HFFc6 (cell line): Measurements from ENCODE around the gene GIGYF2. TPM values are rescaled to one million over a fixed set of nuclear protein-coding genes. Genes with fewer than 3 reads are reported as not detected.

Experiments used
- DNase-seq: peaks from one replicate; pipeline ENCODE4 v3.0.0-alpha.2; 2018
- H3K27ac Mint-ChIP-seq: 2 replicates; pipeline ENCODE4 v1.8.0; 2020; ENCODE audit warnings: mild to moderate bottlenecking, mixed read lengths
- H3K27me3 Mint-ChIP-seq: 2 replicates; pipeline ENCODE4 v1.8.0; 2021; ENCODE audit warnings: mild to moderate bottlenecking, moderate library complexity, mixed read lengths; ENCODE audit not compliant: insufficient read depth
- H3K36me3 Mint-ChIP-seq: 2 replicates; pipeline ENCODE4 v1.8.0; 2021; ENCODE audit warnings: low read depth, mixed read lengths
- H3K4me1 Mint-ChIP-seq: 2 replicates; pipeline ENCODE4 v1.8.0; 2020; ENCODE audit warnings: low read depth, mixed read lengths
- H3K4me3 Mint-ChIP-seq: 2 replicates; pipeline ENCODE4 v1.8.0; 2020; ENCODE audit warnings: mild to moderate bottlenecking, moderate library complexity, mixed read lengths
- H3K9me3 Mint-ChIP-seq: 2 replicates; pipeline ENCODE4 v1.8.0; 2020; ENCODE audit warnings: mild to moderate bottlenecking, mixed read lengths
- total RNA-seq, 6 experiments: library from RNA; stranded (reverse); fragmentation: NEBNext Ultra II Directional; extraction: Animal tissue kit (Norgen Biotek cat#: 25700); gene quantifications; 2 replicates in 1 of 6; 3 replicates in 5 of 6; pipeline ENCODE4 v1.2.3, GENCODE V29; 2021
- TF ChIP-seq, protein P1 (sequence below): fragments of 200-600 bp; sonication (generic); IDR thresholded peaks from 2 replicates; pipeline ENCODE4 v1.5.0; 2021; ENCODE audit warnings: antibody characterized with exemption, mild to moderate bottlenecking

GIGYF2 gene
- total RNA-seq, 6 experiments from 2014 or later, result 36.9 to 44.6 (median 42.3) TPM

DNA sequence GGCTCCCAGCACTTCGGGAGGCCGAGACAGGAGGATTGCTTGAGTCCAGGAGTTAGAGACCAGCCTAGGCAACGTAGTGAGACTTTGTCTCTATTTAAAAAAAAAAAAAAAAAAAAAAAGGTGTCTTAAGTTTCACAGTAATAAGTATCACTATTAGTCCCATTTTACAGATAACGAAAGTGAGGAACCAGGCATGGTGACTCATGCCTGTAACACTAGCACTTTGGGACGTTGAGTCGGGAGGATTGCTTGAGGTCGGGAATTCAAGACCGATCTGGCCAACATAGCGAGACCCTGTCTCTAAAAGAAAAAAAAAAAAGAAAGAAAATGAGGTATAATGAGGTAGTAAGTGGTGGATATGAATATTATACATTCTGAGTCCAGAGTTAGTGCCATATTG lies 76.7 kb downstream of the GIGYF2 start:
- H3K9me3 Mint-ChIP-seq, result no peaks in the 10 kb centered on the region
- no peaks in the 10 kb centered on the region for H3K27me3 Mint-ChIP-seq
- TF ChIP-seq, protein P1, sequence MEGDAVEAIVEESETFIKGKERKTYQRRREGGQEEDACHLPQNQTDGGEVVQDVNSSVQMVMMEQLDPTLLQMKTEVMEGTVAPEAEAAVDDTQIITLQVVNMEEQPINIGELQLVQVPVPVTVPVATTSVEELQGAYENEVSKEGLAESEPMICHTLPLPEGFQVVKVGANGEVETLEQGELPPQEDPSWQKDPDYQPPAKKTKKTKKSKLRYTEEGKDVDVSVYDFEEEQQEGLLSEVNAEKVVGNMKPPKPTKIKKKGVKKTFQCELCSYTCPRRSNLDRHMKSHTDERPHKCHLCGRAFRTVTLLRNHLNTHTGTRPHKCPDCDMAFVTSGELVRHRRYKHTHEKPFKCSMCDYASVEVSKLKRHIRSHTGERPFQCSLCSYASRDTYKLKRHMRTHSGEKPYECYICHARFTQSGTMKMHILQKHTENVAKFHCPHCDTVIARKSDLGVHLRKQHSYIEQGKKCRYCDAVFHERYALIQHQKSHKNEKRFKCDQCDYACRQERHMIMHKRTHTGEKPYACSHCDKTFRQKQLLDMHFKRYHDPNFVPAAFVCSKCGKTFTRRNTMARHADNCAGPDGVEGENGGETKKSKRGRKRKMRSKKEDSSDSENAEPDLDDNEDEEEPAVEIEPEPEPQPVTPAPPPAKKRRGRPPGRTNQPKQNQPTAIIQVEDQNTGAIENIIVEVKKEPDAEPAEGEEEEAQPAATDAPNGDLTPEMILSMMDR, result no peak
- no peak overlapping the region for H3K27ac Mint-ChIP-seq
- peaks cover 15% of the 10 kb centered on the region for H3K4me1 Mint-ChIP-seq
- no peak for DNase-seq
- H3K4me3 Mint-ChIP-seq, result no peak overlapping the region
- peaks cover 22% of the 10 kb centered on the region for H3K36me3 Mint-ChIP-seq

DNA sequence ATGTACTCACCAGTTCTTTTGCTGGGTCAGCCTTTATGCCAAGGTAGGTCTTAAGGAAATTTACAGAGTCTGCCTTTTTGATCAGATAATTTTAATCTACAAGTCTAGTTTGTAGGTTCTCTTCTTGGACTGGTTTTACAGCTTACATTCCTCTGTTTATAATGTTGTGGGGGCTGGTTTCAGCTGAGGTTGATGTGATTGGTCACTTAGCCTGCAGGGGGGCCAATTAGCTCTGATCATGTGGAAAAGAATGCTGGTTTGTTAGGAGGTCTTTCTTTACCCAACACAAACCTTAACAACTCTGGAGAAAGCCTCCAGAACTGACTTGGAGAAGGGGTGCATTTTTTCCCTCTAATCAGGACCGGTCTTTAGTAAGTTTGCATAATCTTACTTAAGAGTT lies 79.3 kb downstream of the GIGYF2 start, which contains the start of gene KCNJ13:
Gene KCNJ13, minus strand, starts transcription at position 131 of the 400 bp plus-strand sequence. CDS start 5,203 bp downstream, outside the sequence.
- Mint-ChIP-seq H3K9me3 (no peaks in the 10 kb centered on the region), H3K36me3 (peaks cover 16% of the 10 kb centered on the region), H3K4me1 (peaks cover 17% of the 10 kb centered on the region), H3K4me3 (no peak within 1 kb of the TSS), H3K27me3 (no peaks in the 10 kb centered on the region), H3K27ac (no peak within 1 kb of the TSS; the same call in 1 of the 2 replicates)
- TF ChIP-seq, protein P1, result no peak
- no peak for DNase-seq

DNA sequence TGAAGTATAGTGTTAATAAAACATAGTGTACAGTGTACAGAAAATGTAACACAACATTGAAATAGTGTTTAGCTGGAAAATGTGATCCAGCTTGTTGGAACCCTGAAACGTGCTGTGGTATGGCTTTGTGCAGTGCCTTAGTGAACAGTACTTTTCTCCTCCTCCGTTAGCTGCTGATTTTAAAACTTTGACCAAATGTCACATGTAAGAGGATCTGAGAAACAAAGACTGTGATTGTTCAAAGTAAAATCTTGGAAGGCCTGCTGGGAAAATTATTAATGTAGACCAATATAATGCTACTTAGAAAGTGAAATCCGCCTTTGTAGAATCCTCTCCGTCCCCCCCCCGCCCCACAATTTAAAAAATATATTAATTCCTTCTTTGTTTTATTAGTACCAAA lies 80.1 kb downstream of the GIGYF2 start:
- H3K27ac Mint-ChIP-seq, result no peak overlapping the region
- H3K4me1 Mint-ChIP-seq, result peaks cover 25% of the 10 kb centered on the region
- TF ChIP-seq, protein P1, result no peak
- H3K27me3 Mint-ChIP-seq, result no peaks in the 10 kb centered on the region
- no peaks in the 10 kb centered on the region for H3K9me3 Mint-ChIP-seq
- peaks cover 16% of the 10 kb centered on the region for H3K36me3 Mint-ChIP-seq
- no peak overlapping the region for H3K4me3 Mint-ChIP-seq
- DNase-seq, result no peak

DNA sequence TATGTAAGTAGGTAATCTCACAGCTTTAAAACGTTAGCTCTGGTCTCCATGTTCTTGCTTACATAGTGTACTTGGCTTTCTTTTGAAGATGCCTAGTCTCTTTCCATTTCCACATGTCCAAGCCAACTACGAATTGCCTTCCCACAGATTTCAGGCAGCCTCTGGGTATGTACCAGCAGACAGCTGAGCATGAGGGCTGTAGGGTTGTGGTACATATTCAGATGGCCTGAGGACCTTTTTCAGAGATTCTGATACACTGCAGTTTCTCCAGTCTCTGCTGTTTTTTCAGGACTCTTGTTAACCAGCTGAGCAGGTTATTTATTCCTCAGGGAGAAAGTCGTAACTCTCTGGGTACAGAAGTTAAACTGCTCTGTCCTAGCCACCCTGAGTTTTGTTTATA lies 82.3 kb downstream of the GIGYF2 start:
- Mint-ChIP-seq H3K27me3 (no peaks in the 10 kb centered on the region), H3K9me3 (no peaks in the 10 kb centered on the region), H3K4me1 (peaks cover 25% of the 10 kb centered on the region), H3K27ac (no peak overlapping the region), H3K4me3 (no peak overlapping the region), H3K36me3 (peaks cover 5% of the 10 kb centered on the region)
- TF ChIP-seq, protein P1, result no peak
- no peak for DNase-seq

DNA sequence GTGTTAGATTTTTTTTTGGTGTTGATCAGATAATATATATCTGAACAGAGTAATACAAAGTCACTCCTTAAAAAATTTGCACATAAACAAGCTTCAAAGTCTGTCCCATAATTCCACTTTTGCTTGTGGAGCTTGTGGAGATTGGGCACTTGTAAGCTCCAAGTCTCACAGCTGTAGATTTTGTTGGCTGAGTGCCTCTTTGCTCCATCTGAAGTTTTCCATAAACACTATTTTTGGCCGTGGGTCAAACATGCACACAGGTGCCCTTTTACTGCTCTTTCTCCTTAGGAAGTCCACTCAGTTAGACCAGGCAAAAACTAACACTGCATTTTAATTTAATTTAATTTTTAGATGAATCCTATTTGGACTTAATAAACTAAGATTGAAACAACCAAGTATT lies 82.8 kb downstream of the GIGYF2 start:
- Mint-ChIP-seq H3K27ac (no peak overlapping the region), H3K9me3 (no peaks in the 10 kb centered on the region)
- DNase-seq, result no peak

More for the DNA sequence above, 82.8 kb downstream of the GIGYF2 start:
- H3K4me1 Mint-ChIP-seq, result peaks cover 25% of the 10 kb centered on the region
- H3K4me3 Mint-ChIP-seq, result no peak overlapping the region
- H3K36me3 Mint-ChIP-seq, result peaks cover 5% of the 10 kb centered on the region
- TF ChIP-seq, protein P1, result no peak
- H3K27me3 Mint-ChIP-seq, result no peaks in the 10 kb centered on the region
